ENCODE data around the gene AGTRAP. TPM values are rescaled to one million over a fixed set of nuclear protein-coding genes. Genes with fewer than 3 reads are reported as not detected.

Gene AGTRAP
- total and polyA plus RNA-seq, 9 of the 15 experiments (the other 6 are each of a cell fraction or from before 2014, with no cell fraction given): 26.8 to 105 (median 57.5) TPM

DNA sequence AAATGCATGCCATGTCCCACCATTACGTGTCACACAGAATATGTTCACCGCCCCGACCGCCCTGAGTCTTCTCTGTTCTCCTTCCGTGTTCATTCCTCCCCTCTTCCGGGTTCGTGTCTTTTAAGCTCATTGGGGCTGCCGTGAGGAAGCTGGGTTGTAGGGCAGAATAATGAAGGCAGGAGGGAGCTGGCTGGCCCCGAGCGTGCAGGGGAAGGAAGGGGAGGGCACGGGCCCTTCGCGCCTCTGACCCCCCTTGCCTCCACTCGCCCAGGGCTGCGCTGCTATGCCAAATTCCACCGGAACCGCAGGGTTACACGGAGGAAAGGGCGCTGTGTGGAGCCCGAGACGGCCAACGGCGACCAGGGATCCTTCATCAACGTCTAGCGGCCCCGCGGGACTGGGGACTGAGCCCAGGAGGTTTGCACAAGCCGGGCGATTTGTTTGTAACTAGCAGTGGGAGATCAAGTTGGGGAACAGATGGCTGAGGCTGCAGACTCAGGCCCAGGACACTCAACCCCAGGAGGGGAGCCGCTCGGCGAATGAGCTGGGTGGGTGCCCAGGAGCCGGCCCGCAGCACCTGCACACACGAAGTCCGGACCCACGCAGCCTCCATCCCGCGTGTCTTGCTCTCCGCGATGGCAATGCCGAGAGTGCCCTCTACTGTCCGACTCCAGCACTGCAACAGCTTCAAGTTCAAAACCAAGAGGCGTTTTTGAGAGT, 16.5 kb upstream of the AGTRAP start (continued):
- TF ChIP-seq CHD4 (IDR thresholded peaks at IDR 0.05; ENCODE audit: insufficient read depth, insufficient replicate concordance, low read depth, low read length, poor library complexity, severe bottlenecking): no peak
- TF ChIP-seq ZNF57 (CRISPR knock-in tag; IDR thresholded peaks at IDR 0.05): no peak
- no peak for TF ChIP-seq BMI1 (IDR thresholded peaks at IDR 0.05; ENCODE audit: low read length)
- TF ChIP-seq NFYB (IDR thresholded peaks at IDR 0.05; ENCODE audit: extremely low read depth, insufficient read length): no peak
- TF ChIP-seq RUNX1 (IDR thresholded peaks at IDR 0.05; ENCODE audit: low read depth): no peak
- no peak for TF ChIP-seq FOXP1 (CRISPR knock-in tag; IDR thresholded peaks at IDR 0.05)
- no peak for TF ChIP-seq BCL6 (CRISPR knock-in tag; IDR thresholded peaks at IDR 0.05)
- no peak for TF ChIP-seq TEAD2 (tag; IDR thresholded peaks at IDR 0.05)
- TF ChIP-seq MITF (IDR thresholded peaks at IDR 0.05): 0 out of 2 replicates have a peak, but pooled peaks have one; percentile 36
- TF ChIP-seq MEIS2 (IDR thresholded peaks at IDR 0.05; ENCODE audit: partially characterized antibody): no peak
- no peak for TF ChIP-seq MXI1 (IDR thresholded peaks at IDR 0.05; ENCODE audit: low read depth, low read length)
- TF ChIP-seq THRB (CRISPR knock-in tag; conservative IDR thresholded peaks at IDR 0.05): no peak
- TF ChIP-seq ETV6 (IDR thresholded peaks at IDR 0.05; ENCODE audit: borderline replicate concordance in 1 of 2, low read depth in 2 of 2, low read length in 1 of 2): no peak
- 0 out of 2 replicates have a peak, but pooled peaks have one; percentile 23 for TF ChIP-seq ETV6 (CRISPR knock-in tag; IDR thresholded peaks at IDR 0.05; ENCODE audit: borderline replicate concordance)
- TF ChIP-seq ZNF764 (CRISPR knock-in tag; IDR thresholded peaks at IDR 0.05; ENCODE audit: low read depth): no peak
- TF ChIP-seq RNF2 (IDR thresholded peaks at IDR 0.05): peak; percentile 66; the same call in 1 of the 2 replicates
- TF ChIP-seq, protein P1, sequence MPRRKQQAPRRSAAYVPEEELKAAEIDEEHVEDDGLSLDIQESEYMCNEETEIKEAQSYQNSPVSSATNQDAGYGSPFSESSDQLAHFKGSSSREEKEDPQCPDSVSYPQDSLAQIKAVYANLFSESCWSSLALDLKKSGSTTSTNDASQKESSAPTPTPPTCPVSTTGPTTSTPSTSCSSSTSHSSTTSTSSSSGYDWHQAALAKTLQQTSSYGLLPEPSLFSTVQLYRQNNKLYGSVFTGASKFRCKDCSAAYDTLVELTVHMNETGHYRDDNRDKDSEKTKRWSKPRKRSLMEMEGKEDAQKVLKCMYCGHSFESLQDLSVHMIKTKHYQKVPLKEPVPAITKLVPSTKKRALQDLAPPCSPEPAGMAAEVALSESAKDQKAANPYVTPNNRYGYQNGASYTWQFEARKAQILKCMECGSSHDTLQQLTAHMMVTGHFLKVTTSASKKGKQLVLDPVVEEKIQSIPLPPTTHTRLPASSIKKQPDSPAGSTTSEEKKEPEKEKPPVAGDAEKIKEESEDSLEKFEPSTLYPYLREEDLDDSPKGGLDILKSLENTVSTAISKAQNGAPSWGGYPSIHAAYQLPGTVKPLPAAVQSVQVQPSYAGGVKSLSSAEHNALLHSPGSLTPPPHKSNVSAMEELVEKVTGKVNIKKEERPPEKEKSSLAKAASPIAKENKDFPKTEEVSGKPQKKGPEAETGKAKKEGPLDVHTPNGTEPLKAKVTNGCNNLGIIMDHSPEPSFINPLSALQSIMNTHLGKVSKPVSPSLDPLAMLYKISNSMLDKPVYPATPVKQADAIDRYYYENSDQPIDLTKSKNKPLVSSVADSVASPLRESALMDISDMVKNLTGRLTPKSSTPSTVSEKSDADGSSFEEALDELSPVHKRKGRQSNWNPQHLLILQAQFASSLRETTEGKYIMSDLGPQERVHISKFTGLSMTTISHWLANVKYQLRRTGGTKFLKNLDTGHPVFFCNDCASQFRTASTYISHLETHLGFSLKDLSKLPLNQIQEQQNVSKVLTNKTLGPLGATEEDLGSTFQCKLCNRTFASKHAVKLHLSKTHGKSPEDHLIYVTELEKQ (CRISPR knock-in tag; IDR thresholded peaks at IDR 0.05): no peak
- no peak for TF ChIP-seq ZNF143 (CRISPR knock-in tag; IDR thresholded peaks at IDR 0.05)
- 0 out of 2 replicates have a peak, but pooled peaks have one; percentile 55 for TF ChIP-seq XRCC5 (IDR thresholded peaks at IDR 0.05; ENCODE audit: low read depth, low read length)
- TF ChIP-seq SNAPC5 (CRISPR knock-in tag; IDR thresholded peaks at IDR 0.05): no peak
- no peak for TF ChIP-seq ASH1L (IDR thresholded peaks at IDR 0.05; ENCODE audit: borderline replicate concordance, low read depth, partially characterized antibody)
- TF ChIP-seq L3MBTL2 (IDR thresholded peaks at IDR 0.05): peak; percentile 97
